CD4-positive, alpha-beta T cell (primary cell): Measurements from ENCODE around the gene IFNAR1. TPM values are rescaled to one million over a fixed set of nuclear protein-coding genes. Genes with fewer than 3 reads are reported as not detected.

Experiments used
- ATAC-seq: fragments of 200-7000 bp; cut with Tn5 transposase; one replicate; pipeline ENCODE4 v1.10.0; 2022; ENCODE audit warnings: mild to moderate bottlenecking; ENCODE audit not compliant: poor library complexity
- CTCF ChIA-PET: fragments of 350-600 bp; sonication (Branson Sonifier 250); formaldehyde crosslinking; loops from one replicate; lab custom pipeline; 2021; ENCODE audit warnings: antibody characterized with exemption, inconsistent platforms; lab: Charles Lee
- POLR2A ChIA-PET: fragments of 350-600 bp; sonication (Branson Sonifier 250); formaldehyde crosslinking; loops from one replicate; lab custom pipeline; 2021; ENCODE audit warnings: antibody characterized with exemption, inconsistent platforms; lab: Charles Lee
- DNase-seq, 14 experiments: peaks; one replicate each; pipeline ENCODE4 v3.0.0-alpha.2; 2013 to 2020; ENCODE audit warnings: mixed read lengths in 2 of 14
- H3K27ac ChIP-seq, 2 donors: one replicate each; pipeline versions ENCODE4 v1.5.1 to v1.7.0; 2013; ENCODE audit warnings: low read length in 2 of 2, low read depth in 1 of 2, mild to moderate bottlenecking in 1 of 2
- H3K27me3 ChIP-seq, 2 experiments: 1 replicate in 1 of 2; 2 replicates in 1 of 2; pipeline versions ENCODE4 v1.6.1 to v1.7.0; 2013; ENCODE audit warnings: low read length in 2 of 2, control low read depth in 1 of 2, mild to moderate bottlenecking in 1 of 2, moderate library complexity in 1 of 2; ENCODE audit not compliant: insufficient read depth in 2 of 2, control insufficient read depth in 1 of 2
- H3K36me3 ChIP-seq: one replicate; pipeline ENCODE4 v1.6.1; 2013; ENCODE audit warnings: low read length, control low read depth; ENCODE audit not compliant: insufficient read depth
- H3K4me1 ChIP-seq: one replicate; pipeline ENCODE4 v1.6.1; 2013; ENCODE audit warnings: low read length, control low read depth; ENCODE audit not compliant: insufficient read depth
- H3K4me3 ChIP-seq: one replicate; pipeline ENCODE4 v1.5.1; 2013; ENCODE audit warnings: mild to moderate bottlenecking, low read length, moderate library complexity
- H3K9me3 ChIP-seq, 2 experiments: 1 replicate in 1 of 2; 2 replicates in 1 of 2; pipeline versions ENCODE4 v1.6.1 to v1.7.0; 2013; ENCODE audit warnings: low read length in 2 of 2, mild to moderate bottlenecking in 2 of 2, control low read depth in 1 of 2, moderate library complexity in 1 of 2; ENCODE audit not compliant: control insufficient read depth in 1 of 2, insufficient read depth in 1 of 2
- H3K27ac Mint-ChIP-seq: one replicate; pipeline ENCODE4 v1.8.0; 2020; ENCODE audit warnings: mixed read lengths
- H3K27me3 Mint-ChIP-seq: one replicate; pipeline ENCODE4 v1.8.0; 2021; ENCODE audit warnings: mixed read lengths
- H3K36me3 Mint-ChIP-seq: one replicate; pipeline ENCODE4 v1.8.0; 2021; ENCODE audit warnings: low read depth, mixed read lengths
- H3K4me1 Mint-ChIP-seq: one replicate; pipeline ENCODE4 v1.8.0; 2021; ENCODE audit warnings: low read depth, mixed read lengths
- H3K4me3 Mint-ChIP-seq: one replicate; pipeline ENCODE4 v1.8.0; 2020; ENCODE audit warnings: mild to moderate bottlenecking, mixed read lengths
- H3K9me3 Mint-ChIP-seq: one replicate; pipeline ENCODE4 v1.8.0; 2020; ENCODE audit warnings: mixed read lengths
- CTCF ChIP-seq: fragments of 200-600 bp; IDR thresholded peaks from one replicate; pipeline ENCODE4 v1.8.0; 2022; ENCODE audit warnings: antibody characterized with exemption, mild to moderate bottlenecking
- intact Hi-C, 2 experiments: fragments of 100-400 bp; cut with DNase I in 1 of 2; cut with micrococcal nuclease in 1 of 2; formaldehyde crosslinking; loops; one replicate each; pipeline versions ENCODE4 v1.15.1 to v1.9.0; 2023 to 2025; cut with DNase I, micrococcal nuclease
- total RNA-seq, 174 experiments: library from RNA in 2 of 174; stranded (reverse) in 2 of 174; gene quantifications; one replicate each; pipeline ENCODE4 v1.2.3 and lab custom pipeline; 2021 to 2026

IFNAR1 gene
- total RNA-seq, 2 experiments from 2014 or later: 20.4 to 26.8 TPM

GRCh38 chr21:33345751-33346238 lies 21.0 kb downstream of the IFNAR1 start:
- no peaks in the 10 kb centered on the region for H3K27me3 ChIP-seq
- H3K4me3 ChIP-seq: no peak overlapping the region
- CTCF ChIA-PET: interaction anchor here (1.0 to 4.2 kb wide), 3 partner anchors 15 to 146 kb away, joined by 3 to 26 read pairs (median 4); no protein-coding TSS in a partner anchor
- no peak for TF ChIP-seq CTCF
- Mint-ChIP-seq H3K27ac (no peak overlapping the region), H3K27me3 (no peaks in the 10 kb centered on the region), H3K36me3 (peaks cover 85% of the 10 kb centered on the region), H3K4me3 (no peak overlapping the region), H3K9me3 (no peaks in the 10 kb centered on the region), H3K4me1 (peaks cover 29% of the 10 kb centered on the region)
- intact Hi-C loops: loop anchor here in 1 of 2 experiments (5.0 kb wide), 1 partner anchor 37 kb away; no protein-coding TSS in a partner anchor
- H3K36me3 ChIP-seq: peaks cover 77% of the 10 kb centered on the region
- POLR2A ChIA-PET: interaction anchor here (2.9 to 4.3 kb wide), 2 partner anchors 16 to 21 kb away, joined by 16 to 19 read pairs; partner anchors contain the start of gene IFNAR1
- no peaks in the 10 kb centered on the region for H3K4me1 ChIP-seq
- ATAC-seq: no peak
- DNase-seq: no peak
- no peak overlapping the region for H3K27ac ChIP-seq
- no peaks in the 10 kb centered on the region for H3K9me3 ChIP-seq

GRCh38 chr21:33348706-33349105 lies 23.9 kb downstream of the IFNAR1 start:
- ATAC-seq (no peak), DNase-seq (no peak)
- no peaks in the 10 kb centered on the region for H3K27me3 Mint-ChIP-seq
- no peaks in the 10 kb centered on the region for H3K4me1 ChIP-seq
- CTCF ChIA-PET: interaction anchor here (1.0 to 4.2 kb wide), 5 partner anchors 11 to 152 kb away, joined by 3 to 26 read pairs (median 6); no protein-coding TSS in a partner anchor
- peaks cover 70% of the 10 kb centered on the region for H3K36me3 ChIP-seq
- peaks cover 78% of the 10 kb centered on the region for H3K36me3 Mint-ChIP-seq
- H3K4me3 ChIP-seq: no peak overlapping the region
- H3K4me3 Mint-ChIP-seq: no peak overlapping the region
- POLR2A ChIA-PET: interaction anchor here (0.8 to 4.3 kb wide), 3 partner anchors 13 to 24 kb away, joined by 3 to 19 read pairs (median 16); partner anchors contain the start of gene IFNAR1
- peak overlapping the region; percentile 84 for H3K27ac Mint-ChIP-seq
- H3K9me3 ChIP-seq: no peaks in the 10 kb centered on the region
- intact Hi-C loops: loop anchor here in 1 of 2 experiments (5.0 kb wide), 1 partner anchor 34 kb away; no protein-coding TSS in a partner anchor
- no peaks in the 10 kb centered on the region for H3K27me3 ChIP-seq
- H3K4me1 Mint-ChIP-seq: peaks cover 23% of the 10 kb centered on the region
- no peaks in the 10 kb centered on the region for H3K9me3 Mint-ChIP-seq
- H3K27ac ChIP-seq: no peak overlapping the region
- TF ChIP-seq CTCF: no peak

GRCh38 chr21:33350676-33351075 lies 25.9 kb downstream of the IFNAR1 start:
- CTCF ChIA-PET: no interaction called here
- POLR2A ChIA-PET: interaction anchor here (3.3 kb wide), 1 partner anchor 11 kb away, joined by 23 read pairs; no protein-coding TSS in a partner anchor
- Mint-ChIP-seq H3K4me1 (peaks cover 23% of the 10 kb centered on the region), H3K9me3 (no peaks in the 10 kb centered on the region), H3K27me3 (no peaks in the 10 kb centered on the region), H3K4me3 (no peak overlapping the region), H3K27ac (peak overlapping the region; percentile 84), H3K36me3 (peaks cover 79% of the 10 kb centered on the region)
- TF ChIP-seq CTCF: no peak
- H3K27me3 ChIP-seq: no peaks in the 10 kb centered on the region
- no peaks in the 10 kb centered on the region for H3K4me1 ChIP-seq
- H3K27ac ChIP-seq: peak overlapping the region in 1 of 2 donors; percentile 31
- ATAC-seq (peak; percentile 94), DNase-seq (peak in 2 of 14 experiments; percentile 36 to 37)
- intact Hi-C loops: no loop called here
- no peaks in the 10 kb centered on the region for H3K9me3 ChIP-seq
- peaks cover 64% of the 10 kb centered on the region for H3K36me3 ChIP-seq
- H3K4me3 ChIP-seq: no peak overlapping the region
